D341Med (cell line): ENCODE results near the gene IL1RAP.
A peak's percentile ranks its signal among the peaks of the same experiment; 100 is the strongest.
"Not testable (repeated sequence)": the region's sequence is repeated elsewhere in the genome, so short reads cannot be mapped to it uniquely, and the experiment has no call there.

Source experiments
- DNase-seq: peaks from one replicate; pipeline ENCODE4 v3.0.0; 2012; ENCODE audit warnings: low spot score

The IL1RAP gene

GRCh38 chr3:190506271-190506670, 7.6 kb upstream of the IL1RAP start:
- no peak for DNase-seq

DNA sequence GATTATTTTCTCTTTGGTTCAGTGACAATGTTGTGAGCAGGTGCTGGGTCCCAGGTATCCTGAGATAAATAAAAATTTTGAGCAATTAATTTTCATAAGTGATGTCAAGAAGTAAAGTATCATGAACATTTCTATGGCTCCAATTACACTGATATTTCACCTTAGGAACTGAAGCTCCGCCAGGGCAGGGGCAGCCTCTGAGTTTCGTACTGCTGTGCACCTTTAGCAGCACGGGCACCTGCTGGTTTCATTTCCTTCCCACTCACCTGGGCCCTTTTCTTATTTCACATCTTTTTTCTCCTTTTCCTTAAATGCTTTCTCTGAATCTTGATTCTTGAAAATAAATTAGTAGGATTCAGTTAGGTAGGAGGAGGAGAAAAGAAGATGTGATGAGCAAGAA, 1.2 kb upstream of the IL1RAP start:
- DNase-seq, result no peak

GRCh38 chr3:190514413-190515153, 698 bp downstream of the IL1RAP start:
- DNase-seq, result peak; percentile 43

GRCh38 chr3:190516416-190516815, 2.5 kb downstream of the IL1RAP start:
- DNase-seq, result no peak

DNA sequence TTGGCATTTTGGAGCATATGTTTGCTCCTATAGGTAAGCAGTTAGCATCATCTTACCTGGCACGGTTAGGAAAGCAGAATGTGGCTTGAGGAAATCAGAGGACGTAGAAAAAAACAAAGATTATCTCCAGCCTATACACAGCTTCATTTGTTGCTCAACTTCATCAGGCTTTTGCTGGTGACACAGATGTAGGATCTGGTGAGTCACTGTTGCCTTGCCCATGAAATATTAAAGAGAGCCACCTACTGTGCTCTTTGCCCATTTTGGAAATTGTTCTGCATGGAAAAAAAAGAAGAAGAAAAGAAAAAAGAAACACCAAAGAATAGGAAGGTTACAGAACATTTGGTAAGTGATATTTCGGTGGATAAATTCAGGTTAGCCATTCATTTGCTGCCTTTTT, 3.8 kb downstream of the IL1RAP start:
- no peak for DNase-seq

- not testable (repeated sequence) for DNase-seq
Measured at GRCh38 chr3:190518531-190518930, 4.6 kb downstream of the IL1RAP start.

GRCh38 chr3:190519886-190520285, 6.0 kb downstream of the IL1RAP start:
- no peak for DNase-seq

DNA sequence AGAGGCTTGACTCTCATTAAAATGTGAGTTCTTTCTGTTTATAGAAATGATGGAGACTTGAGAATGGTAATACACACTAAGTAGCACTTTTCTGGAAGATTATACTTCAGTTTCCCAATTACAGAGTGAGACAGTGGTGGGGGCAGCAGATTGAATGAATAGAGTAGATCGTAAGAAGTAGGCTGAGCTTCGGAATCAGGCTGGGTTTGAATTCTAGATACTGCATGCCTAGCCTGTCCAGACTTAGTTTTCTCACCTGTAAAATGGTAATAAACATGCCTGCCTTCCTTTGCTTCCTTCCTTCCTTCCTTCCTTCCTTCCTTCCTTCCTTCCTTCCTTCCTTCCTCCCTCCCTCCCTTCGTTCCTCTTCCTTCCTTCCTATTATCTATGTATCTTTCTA, 8.1 kb downstream of the IL1RAP start:
- no peak for DNase-seq

- DNase-seq, result no peak
Measured at GRCh38 chr3:190522621-190523222, 8.8 kb downstream of the IL1RAP start.

GRCh38 chr3:190524942-190525341, 11.1 kb downstream of the IL1RAP start:
- no peak for DNase-seq

- DNase-seq, result no peak
Measured at GRCh38 chr3:190525634-190526033, 11.7 kb downstream of the IL1RAP start.

DNA sequence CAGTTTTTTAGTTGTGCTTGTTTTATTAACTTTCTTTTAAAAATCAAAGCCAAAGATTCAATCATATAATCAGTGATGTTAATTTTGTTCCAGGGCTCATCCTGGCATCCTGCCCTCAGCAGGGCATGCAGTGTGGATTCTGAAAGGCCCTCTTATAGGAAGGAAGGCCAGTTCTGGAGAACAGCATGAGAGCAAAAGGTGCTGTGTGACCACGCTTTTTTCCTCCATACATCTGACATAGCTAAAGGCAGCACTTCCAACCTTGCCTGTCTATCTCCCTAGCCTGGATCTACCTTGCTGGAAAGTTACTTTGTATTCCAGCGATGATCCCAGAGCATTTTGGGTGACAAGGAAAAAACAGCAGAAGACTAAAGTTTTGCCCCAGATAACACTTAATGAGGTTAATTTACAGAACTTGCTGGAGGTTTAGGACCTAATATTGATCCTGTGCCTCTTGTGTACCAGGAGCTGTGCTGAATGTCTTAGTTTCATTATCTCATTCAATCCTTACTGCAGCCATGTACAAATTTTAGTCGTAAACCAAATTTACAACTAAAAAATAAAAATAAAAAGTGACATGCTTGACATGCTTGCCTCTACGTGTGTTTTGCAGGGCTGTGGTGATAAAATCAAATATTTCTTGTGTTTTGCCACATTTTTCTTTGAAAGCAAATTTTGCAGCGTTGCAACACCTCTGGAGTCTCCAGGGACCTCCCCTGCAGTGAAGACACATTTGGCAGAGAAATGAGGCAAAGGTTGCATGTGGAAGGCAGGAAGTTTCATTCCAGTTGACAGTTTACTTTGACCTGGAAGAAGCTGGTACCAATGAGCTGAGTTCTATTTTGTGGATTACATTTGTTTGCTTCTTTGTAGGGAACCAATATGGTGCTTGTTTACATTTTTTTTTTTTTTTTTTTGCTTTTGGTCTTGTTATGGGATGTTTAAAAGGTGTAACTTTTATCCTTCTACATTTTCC, 13.2 kb downstream of the IL1RAP start:
- DNase-seq, result no peak

DNA sequence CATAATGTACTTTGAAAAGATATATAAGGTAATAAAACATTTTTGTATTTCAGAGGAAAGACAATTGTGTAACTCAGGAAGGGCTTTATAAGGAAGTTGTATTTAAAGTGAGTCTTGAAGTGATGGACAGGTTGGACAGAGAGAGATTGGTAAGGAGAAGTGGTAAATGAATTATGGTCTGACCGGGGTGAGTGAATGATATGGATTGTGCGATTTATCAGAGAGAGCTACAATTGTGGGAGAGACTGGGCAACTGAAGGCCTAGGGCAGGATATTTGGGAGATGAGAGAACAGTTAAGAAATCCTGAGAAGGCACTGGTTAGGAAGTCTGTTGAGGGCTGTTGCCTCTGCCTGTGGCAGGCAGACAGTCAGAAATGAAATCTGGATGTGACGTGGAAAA, 14.8 kb downstream of the IL1RAP start:
- DNase-seq, result no peak

- DNase-seq, result no peak
Measured at GRCh38 chr3:190531406-190531805, 17.5 kb downstream of the IL1RAP start.

DNA sequence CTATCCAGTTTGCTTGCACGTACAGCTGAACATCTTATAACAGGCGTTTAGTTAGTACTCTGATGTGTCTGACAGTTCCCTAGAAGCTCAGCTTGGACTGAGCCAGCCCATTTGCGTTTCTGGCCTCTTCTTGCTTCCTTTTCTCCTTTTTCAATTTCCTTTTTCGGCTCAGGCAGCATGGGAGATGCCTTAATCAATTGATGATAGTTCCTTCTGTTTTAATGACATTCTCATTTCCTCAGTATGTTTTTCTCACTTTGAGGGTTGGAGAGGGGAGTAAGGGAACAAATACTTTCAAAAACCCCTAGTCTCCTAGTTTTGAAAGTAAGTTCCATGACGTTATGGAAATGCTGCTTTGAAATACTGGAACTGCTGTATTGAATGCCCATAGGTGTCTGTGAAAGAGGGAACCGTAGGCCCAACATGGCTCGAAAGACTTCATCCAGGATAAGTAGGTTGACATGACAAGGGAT, 18.9 kb downstream of the IL1RAP start:
- DNase-seq, result no peak

DNA sequence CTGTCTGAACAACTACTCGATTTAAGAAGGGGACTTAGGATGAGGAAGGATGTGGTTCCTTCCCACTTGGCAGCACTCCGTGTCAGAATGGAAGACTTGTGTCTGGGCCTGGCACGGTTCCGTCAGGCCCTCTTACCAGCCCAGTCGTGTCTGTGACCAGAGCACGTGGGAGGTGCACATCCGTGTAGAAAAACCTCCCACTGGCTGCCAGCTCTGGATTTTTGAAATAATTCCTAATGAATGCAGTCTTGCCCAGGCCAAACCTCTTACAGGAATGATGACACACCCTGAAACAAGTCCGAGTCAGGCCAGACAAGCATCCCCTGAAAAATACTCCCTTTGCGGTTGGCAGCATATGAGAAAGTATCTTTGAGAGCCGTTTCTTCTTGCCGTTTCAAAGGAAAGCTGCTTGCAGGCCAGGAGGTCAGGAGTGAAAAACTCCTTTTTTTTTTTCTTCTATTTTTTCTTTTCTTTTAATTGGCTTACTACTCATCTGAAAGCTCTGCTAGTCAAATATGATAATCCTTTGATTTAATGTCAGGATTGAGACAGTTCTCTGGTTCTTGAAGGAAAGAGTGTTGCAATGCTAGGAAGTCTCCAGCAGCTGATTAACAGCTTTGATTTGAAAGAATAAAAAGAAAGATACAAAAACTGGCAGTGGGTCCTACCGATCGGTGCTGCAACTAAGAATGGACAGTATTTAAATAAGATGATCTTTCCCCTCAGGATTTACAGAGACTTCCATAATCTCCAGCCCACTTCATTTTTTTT, 19.8 kb downstream of the IL1RAP start:
- DNase-seq, result no peak

DNA sequence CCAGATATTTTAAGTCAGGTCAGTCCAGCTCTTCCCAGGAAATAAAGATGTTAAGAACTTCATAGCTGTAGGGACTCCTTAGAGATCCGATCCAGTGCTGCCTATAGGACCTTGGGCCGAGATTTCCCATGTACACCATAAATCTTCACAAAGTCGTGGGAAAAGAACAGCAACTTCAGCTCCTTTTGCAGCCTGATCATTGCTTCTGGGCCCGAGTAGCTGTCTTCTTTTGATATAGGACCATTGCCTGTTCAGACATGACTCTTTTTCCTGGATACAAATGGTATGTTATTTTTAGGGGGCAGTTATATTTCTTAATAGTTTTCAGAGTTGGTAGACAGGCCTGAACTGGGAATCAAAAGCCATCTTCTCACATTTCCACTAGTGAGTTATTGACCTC, 20.5 kb downstream of the IL1RAP start:
- DNase-seq, result no peak

GRCh38 chr3:190534986-190535385, 21.1 kb downstream of the IL1RAP start:
- DNase-seq, result no peak

- no peak for DNase-seq
Measured at GRCh38 chr3:190537146-190537545, 23.3 kb downstream of the IL1RAP start.

DNA sequence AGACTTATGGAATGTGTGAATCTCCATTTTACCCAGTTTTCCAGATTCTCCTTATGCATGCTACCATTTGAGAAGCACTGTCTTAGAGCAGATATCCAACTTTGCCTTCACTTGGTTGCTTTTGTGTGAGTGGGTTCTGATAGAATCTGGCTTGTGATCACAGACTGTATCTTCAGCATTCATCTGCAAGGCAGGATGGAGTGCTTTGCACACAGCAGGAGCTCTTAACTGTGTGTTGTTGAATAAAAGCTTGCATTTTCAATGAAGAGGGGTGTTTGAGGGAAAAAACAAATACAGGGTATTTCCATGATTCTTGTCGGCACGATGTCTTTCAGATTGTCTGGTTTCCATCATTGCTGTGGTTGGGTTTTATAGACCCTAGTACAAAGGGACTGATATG, 24.4 kb downstream of the IL1RAP start:
- no peak for DNase-seq

GRCh38 chr3:190539526-190539925, 25.6 kb downstream of the IL1RAP start:
- DNase-seq, result no peak

GRCh38 chr3:190541008-190541407, 27.1 kb downstream of the IL1RAP start:
- no peak for DNase-seq
